HL-60/S4 treated with phorbol 12-myristate 13-acetate at 8.2 ng/mL for 4 days and 3 days (cell line): ENCODE data around the gene ACACB.

ENCODE experiments used
- in situ Hi-C: fragments of 300-500 bp; cut with MboI; formaldehyde crosslinking; loops from 2 replicates; pipeline ENCODE4 v1.15.0; 2022; ENCODE audit warnings: low sequenced_read_pairs

The ACACB gene

GRCh38 chr12:109115758-109116610, at the start of gene ACACB:
ACACB (plus strand) TSS chr12:109116587; CDS start chr12:109139406, 22,819 bp downstream.
- in situ Hi-C loops: no loop called here

- in situ Hi-C loops: no loop called here
These were observed 46.8 kb upstream of the ACACB start for GRCh38 chr12:109069307-109070271.

GRCh38 chr12:109074866-109075265, 41.5 kb upstream of the ACACB start:
- in situ Hi-C loops: loop anchor here (25.0 kb wide), 2 partner anchors 413 to 513 kb away; partner anchors contain the start of genes ISCU and SART3

GRCh38 chr12:109082751-109083150, 33.6 kb upstream of the ACACB start:
- in situ Hi-C loops: loop anchor here (25.0 kb wide), 2 partner anchors 420 to 520 kb away; partner anchors contain the start of genes ISCU and SART3

DNA sequence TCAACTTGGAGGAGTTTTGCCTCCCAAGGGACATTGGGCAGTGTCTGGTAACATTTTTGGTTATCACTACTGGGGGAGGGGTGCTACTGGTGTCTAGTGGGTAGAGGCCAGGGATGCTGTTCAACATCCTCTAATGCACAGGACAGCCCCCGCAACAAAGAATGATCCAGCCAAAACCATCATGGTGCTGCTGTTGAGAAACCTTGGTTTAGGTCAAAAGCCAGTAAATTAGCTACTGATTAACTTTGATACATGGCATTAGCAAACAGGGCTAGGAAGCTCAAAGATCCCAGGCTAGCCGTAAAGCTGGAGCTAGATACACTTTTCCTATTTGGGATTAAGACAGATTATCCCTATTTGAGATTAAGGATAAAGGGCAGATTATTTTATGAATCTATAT, 32.0 kb upstream of the ACACB start:
- in situ Hi-C loops: loop anchor here (25.0 kb wide), 2 partner anchors 422 to 522 kb away; partner anchors contain the start of genes ISCU and SART3

GRCh38 chr12:109085590-109085989, 30.8 kb upstream of the ACACB start:
- in situ Hi-C loops: loop anchor here (25.0 kb wide), 2 partner anchors 423 to 523 kb away; partner anchors contain the start of genes ISCU and SART3

DNA sequence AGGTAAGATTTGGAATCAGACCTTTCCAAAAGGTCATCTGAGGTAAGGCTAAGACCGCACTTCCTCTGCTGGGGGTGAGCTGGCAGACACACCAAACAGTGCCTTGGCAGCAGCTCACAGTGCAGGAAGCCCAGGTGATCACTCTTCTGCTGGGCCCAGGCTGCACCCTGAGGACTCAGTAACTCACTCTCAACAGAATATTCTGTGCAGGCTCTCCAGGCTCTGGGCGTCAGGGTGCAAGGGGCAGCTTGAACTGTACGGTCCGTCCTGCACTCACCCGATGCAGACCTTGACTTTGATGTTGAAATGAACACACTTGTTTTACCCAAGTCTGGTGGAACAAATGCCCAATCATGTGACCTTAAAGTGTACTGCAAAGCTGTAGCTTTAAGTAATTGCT, 29.1 kb upstream of the ACACB start:
- in situ Hi-C loops: loop anchor here (25.0 kb wide), 2 partner anchors 425 to 525 kb away; partner anchors contain the start of genes ISCU and SART3

DNA sequence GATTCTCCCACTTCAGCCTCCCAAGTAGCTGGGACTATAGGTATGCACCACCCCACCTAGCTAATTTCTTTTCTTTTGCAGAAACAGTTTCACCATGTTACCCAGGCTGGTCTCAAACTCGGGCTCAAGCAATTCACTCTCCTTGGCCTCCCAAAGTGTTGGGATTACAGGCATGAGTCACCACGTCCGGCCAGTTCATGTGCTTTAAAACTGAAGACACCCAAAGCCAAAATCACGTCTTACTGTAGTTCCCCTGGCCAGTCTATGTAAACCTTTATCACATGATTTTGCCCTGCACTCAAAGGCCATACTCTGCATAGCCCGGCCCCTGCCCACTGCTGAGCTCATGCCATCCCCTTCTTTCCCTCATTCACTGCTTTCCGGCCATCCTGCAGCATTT, 27.6 kb upstream of the ACACB start:
- in situ Hi-C loops: loop anchor here (25.0 kb wide), 2 partner anchors 427 to 527 kb away; partner anchors contain the start of genes ISCU and SART3

- in situ Hi-C loops: loop anchor here (25.0 kb wide), 2 partner anchors 427 to 527 kb away; partner anchors contain the start of genes ISCU and SART3
These were observed 26.7 kb upstream of the ACACB start for GRCh38 chr12:109089683-109090082.

GRCh38 chr12:109092497-109093021, 23.8 kb upstream of the ACACB start:
- in situ Hi-C loops: loop anchor here (25.0 kb wide), 2 partner anchors 430 to 530 kb away; partner anchors contain the start of genes ISCU and SART3

GRCh38 chr12:109093022-109093918, 23.1 kb upstream of the ACACB start, which contains the start of gene ALKBH2:
ALKBH2 (minus strand) TSS chr12:109093472; CDS start chr12:109092786, 686 bp downstream.
- in situ Hi-C loops: loop anchor here (25.0 kb wide), 2 partner anchors 431 to 531 kb away; partner anchors contain the start of genes ISCU and SART3

DNA sequence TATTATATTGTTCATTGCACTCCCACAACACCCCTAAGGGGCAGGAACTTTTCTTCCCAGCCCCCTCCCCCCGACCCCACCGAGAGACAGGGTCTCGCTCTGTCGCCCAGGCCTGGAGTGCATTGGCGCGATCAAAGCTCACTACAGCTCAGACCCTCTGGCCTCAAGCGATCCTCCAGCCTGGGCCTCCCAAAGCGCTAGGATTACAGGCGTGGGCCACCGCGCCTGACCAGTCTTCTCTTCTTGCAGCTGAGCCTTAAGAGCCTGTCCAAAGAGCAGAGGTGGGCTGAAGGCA, 19.3 kb upstream of the ACACB start:
- in situ Hi-C loops: loop anchor here (25.0 kb wide), 2 partner anchors 435 to 535 kb away; partner anchors contain the start of genes ISCU and SART3

DNA sequence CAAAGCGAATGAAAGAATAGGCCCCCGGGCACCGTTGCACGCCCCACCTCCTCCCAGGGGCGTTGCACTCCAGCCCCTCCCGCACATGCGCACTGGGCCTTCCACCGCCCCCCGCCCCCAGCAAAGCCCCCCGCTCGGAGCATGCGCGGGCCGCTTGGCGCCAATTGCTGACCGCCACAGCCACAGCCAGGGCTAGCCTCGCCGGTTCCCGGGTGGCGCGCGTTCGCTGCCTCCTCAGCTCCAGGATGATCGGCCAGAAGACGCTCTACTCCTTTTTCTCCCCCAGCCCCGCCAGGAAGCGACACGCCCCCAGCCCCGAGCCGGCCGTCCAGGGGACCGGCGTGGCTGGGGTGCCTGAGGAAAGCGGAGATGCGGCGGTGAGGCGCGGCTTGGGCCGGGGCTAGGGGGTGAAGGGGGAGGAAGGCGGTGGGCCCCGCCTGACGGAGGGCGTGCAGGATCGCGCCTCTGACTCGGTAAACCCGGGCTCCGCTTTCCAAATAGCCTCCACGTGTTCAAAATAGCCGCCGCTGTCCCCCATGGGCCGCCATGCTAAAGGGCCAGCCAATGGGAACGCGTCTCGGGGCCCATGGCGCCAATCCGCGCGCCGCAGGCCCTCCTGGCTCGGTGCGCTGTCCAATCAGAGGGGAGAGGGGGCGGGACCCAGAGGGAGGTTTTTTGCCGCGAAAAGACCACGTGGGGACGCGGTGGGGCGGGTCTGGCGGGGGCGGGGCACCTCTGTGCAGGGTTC, 18.8 kb upstream of the ACACB start, which contains the start of gene UNG:
Gene UNG, plus strand, starts transcription at position 163 of the 748 bp plus-strand sequence. Its CDS starts 83 bp downstream, at position 246.
- in situ Hi-C loops: loop anchor here (25.0 kb wide), 2 partner anchors 435 to 535 kb away; partner anchors contain the start of genes ISCU and SART3

- in situ Hi-C loops: loop anchor here (25.0 kb wide), 2 partner anchors 436 to 536 kb away; partner anchors contain the start of genes ISCU and SART3
These were observed 18.2 kb upstream of the ACACB start for GRCh38 chr12:109098183-109098604.

DNA sequence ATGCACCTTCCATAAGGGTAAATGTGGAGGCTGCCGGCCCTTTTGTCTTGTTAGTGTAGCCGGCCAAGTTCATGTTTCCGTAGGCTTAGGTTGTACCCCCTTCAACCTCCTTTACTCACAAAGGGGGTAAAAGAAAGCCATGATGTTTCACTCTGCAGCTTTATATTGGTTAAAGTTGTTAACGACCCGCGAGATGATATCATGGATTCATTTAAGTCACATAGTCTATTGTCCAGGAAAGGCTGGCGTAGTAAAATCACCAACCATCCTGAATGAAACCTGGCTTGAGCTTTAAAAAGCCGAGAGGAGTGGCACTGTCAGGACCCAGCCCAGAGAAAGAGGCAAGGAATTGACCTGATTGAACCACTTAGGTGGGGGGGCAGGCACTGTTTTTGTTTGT, 17.7 kb upstream of the ACACB start:
- in situ Hi-C loops: loop anchor here (25.0 kb wide), 2 partner anchors 436 to 536 kb away; partner anchors contain the start of genes ISCU and SART3

DNA sequence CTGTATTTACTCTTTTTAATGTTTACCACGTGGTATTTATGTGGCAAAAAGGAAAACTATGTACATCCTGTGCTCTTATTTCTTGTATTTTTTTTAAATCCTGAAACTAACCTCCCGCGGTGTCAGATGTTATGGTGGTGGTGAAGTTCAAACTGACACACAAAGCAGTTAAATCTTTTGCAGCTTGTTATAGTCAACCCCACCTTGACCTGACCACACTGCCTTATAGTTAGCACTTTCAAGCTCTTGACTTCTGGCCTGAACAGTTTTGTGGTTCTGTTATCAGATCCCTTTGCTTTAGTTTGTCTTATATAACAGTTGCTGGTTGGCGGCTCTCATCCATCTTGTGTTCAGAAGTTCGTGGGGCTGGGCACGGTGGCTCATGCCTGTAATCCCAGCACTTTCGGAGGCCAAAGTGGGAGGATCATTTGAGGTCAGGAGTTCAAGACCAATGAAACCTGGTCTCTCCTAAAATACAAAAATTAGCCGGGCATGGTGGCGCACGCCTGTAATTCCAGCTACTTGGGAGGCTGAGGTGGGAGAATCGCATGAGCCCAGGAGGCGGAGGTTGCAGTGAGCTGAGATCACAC, 16.9 kb upstream of the ACACB start:
- in situ Hi-C loops: loop anchor here (25.0 kb wide), 2 partner anchors 437 to 537 kb away; partner anchors contain the start of genes ISCU and SART3

GRCh38 chr12:109100741-109101140, 15.6 kb upstream of the ACACB start:
- in situ Hi-C loops: no loop called here

GRCh38 chr12:109102491-109102890, 13.9 kb upstream of the ACACB start:
- in situ Hi-C loops: no loop called here
